H1 (cell line): Measurements from ENCODE around the gene TRIM75. TPM values are rescaled to one million over a fixed set of nuclear protein-coding genes. Genes with fewer than 3 reads are reported as not detected.

ENCODE experiments used
- CTCF ChIA-PET: fragments of 300-600 bp; sonication (Branson Sonifier 250); formaldehyde crosslinking; loops from one replicate; lab custom pipeline; 2021; ENCODE audit not compliant: partially characterized antibody; lab: Charles Lee
- POLR2A ChIA-PET: fragments of 300-600 bp; sonication (Branson Sonifier 250); formaldehyde crosslinking; loops from one replicate; lab custom pipeline; 2021; ENCODE audit warnings: inconsistent platforms; ENCODE audit not compliant: partially characterized antibody; lab: Charles Lee
- DNase-seq, 2 experiments: peaks; one replicate each; pipeline versions ENCODE4 v3.0.0 to v3.0.0-alpha.2; 2010 to 2022; ENCODE audit warnings: low spot score in 2 of 2, low read depth in 1 of 2, mixed read lengths in 1 of 2
- FAIRE-seq: peaks from 2 replicates; lab custom pipeline; 2011; peaks lifted over from hg19 to GRCh38; lab: Jason Lieb, UNC
- H2AFZ ChIP-seq: 2 replicates; pipeline ENCODE4 v1.8.1; 2012; ENCODE audit warnings: low read length, inconsistent platforms
- H2AK5ac ChIP-seq: 2 replicates; pipeline ENCODE4 v1.6.1; 2013; ENCODE audit warnings: low read depth, low read length
- H2BK120ac ChIP-seq: replicated peaks from 2 replicates; pipeline ENCODE3; 2013; ENCODE audit warnings: low read depth, low read length, inconsistent platforms
- H2BK12ac ChIP-seq: 2 replicates; pipeline ENCODE4 v1.6.1; 2013; ENCODE audit warnings: low read depth, low read length
- H2BK15ac ChIP-seq: 2 replicates; pipeline ENCODE4 v1.6.1; 2013; ENCODE audit warnings: low read length
- H2BK20ac ChIP-seq: 2 replicates; pipeline ENCODE4 v1.6.1; 2013; ENCODE audit warnings: low read length
- H2BK5ac ChIP-seq: 2 replicates; pipeline ENCODE4 v1.6.1; 2013; ENCODE audit warnings: low read depth, low read length
- H3K14ac ChIP-seq: 2 replicates; pipeline ENCODE4 v1.6.1; 2013; ENCODE audit warnings: inconsistent platforms; ENCODE audit not compliant: insufficient read length
- H3K18ac ChIP-seq: 2 replicates; pipeline ENCODE4 v1.6.1; 2013; ENCODE audit warnings: low read length; ENCODE audit errors: extremely low read depth
- H3K23ac ChIP-seq: 2 replicates; pipeline ENCODE4 v1.6.1; 2013; ENCODE audit warnings: inconsistent platforms; ENCODE audit not compliant: insufficient read length
- H3K23me2 ChIP-seq: 2 replicates; pipeline ENCODE4 v1.6.1; 2013; ENCODE audit warnings: low read depth, low read length
- H3K27ac ChIP-seq: 2 replicates; pipeline ENCODE4 v1.6.1; 2011; ENCODE audit warnings: low read depth, low read length, inconsistent platforms
- H3K27me3 ChIP-seq, 4 experiments: replicated peaks in 1 of 4; 1 replicate in 1 of 4; 2 replicates in 3 of 4; pipeline versions ENCODE4 v1.6.1 to v1.8.1; 2011 to 2013; ENCODE audit warnings: low read length in 3 of 4, mild to moderate bottlenecking in 3 of 4, inconsistent platforms in 2 of 4, mixed read lengths in 2 of 4, moderate library complexity in 1 of 4; ENCODE audit not compliant: control insufficient read depth in 3 of 4, insufficient read depth in 3 of 4; ENCODE audit errors: extremely low read depth in 1 of 4
- H3K36me3 ChIP-seq, 4 experiments: 2 replicates each; pipeline versions ENCODE4 v1.6.1 to v1.8.1; 2011 to 2013; ENCODE audit warnings: mild to moderate bottlenecking in 4 of 4, low read length in 3 of 4, moderate library complexity in 2 of 4, control low read depth in 1 of 4, inconsistent platforms in 1 of 4; ENCODE audit not compliant: insufficient read depth in 4 of 4, control insufficient read depth in 2 of 4
- H3K4ac ChIP-seq: replicated peaks from 2 replicates; pipeline ENCODE3; 2013; ENCODE audit warnings: low read length, low read depth, mixed read lengths, inconsistent platforms; ENCODE audit not compliant: insufficient read length
- H3K4me1 ChIP-seq, 4 experiments: replicated peaks in 1 of 4; 1 replicate in 1 of 4; 2 replicates in 3 of 4; pipeline versions ENCODE4 v1.6.1 to v1.8.1; 2011 to 2013; ENCODE audit warnings: low read length in 3 of 4, inconsistent platforms in 2 of 4, mixed read lengths in 1 of 4; ENCODE audit not compliant: insufficient read depth in 4 of 4, control insufficient read depth in 3 of 4
- H3K4me2 ChIP-seq, 2 experiments: 2 replicates each; pipeline versions ENCODE4 v1.6.1 to v1.8.1; 2011 to 2013; ENCODE audit warnings: low read depth in 2 of 2, low read length in 2 of 2, control low read depth in 1 of 2, inconsistent platforms in 1 of 2, mild to moderate bottlenecking in 1 of 2; ENCODE audit not compliant: insufficient read depth in 1 of 2
- H3K4me3 ChIP-seq, 4 experiments: fragments of 200-600, 300-600 bp in 1 of 4; sonication (generic), shearing (Covaris generic), sonication (Bioruptor Twin) in 1 of 4; 2 replicates each; pipeline versions ENCODE4 v1.5.1 to v1.8.1; 2011 to 2016; ENCODE audit warnings: low read length in 4 of 4, low read depth in 3 of 4, control low read depth in 2 of 4, inconsistent platforms in 2 of 4, mild to moderate bottlenecking in 2 of 4, mixed read lengths in 1 of 4, moderate library complexity in 1 of 4; ENCODE audit not compliant: insufficient read depth in 2 of 4; ENCODE audit errors: extremely low read depth in 1 of 4
- H3K56ac ChIP-seq: replicated peaks from 2 replicates; pipeline ENCODE3; 2013; ENCODE audit warnings: low read depth, mild to moderate bottlenecking, mixed read lengths, low read length, inconsistent platforms; ENCODE audit not compliant: insufficient read length
- H3K79me1 ChIP-seq: 2 replicates; pipeline ENCODE4 v1.6.1; 2013; ENCODE audit warnings: low read depth, low read length, control low read depth
- H3K79me2 ChIP-seq, 2 experiments: 2 replicates each; pipeline versions ENCODE4 v1.6.1 to v1.8.1; 2012 to 2013; ENCODE audit warnings: low read length in 2 of 2, mild to moderate bottlenecking in 2 of 2, inconsistent platforms in 1 of 2; ENCODE audit not compliant: insufficient read depth in 2 of 2, control insufficient read depth in 1 of 2
- H3K9ac ChIP-seq, 4 experiments: replicated peaks in 1 of 4; 1 replicate in 1 of 4; 2 replicates in 3 of 4; pipeline versions ENCODE4 v1.6.1 to v1.8.1; 2011 to 2013; ENCODE audit warnings: low read depth in 3 of 4, low read length in 3 of 4, control low read depth in 2 of 4, mild to moderate bottlenecking in 2 of 4, moderate library complexity in 2 of 4, inconsistent platforms in 1 of 4; ENCODE audit errors: extremely low read depth in 1 of 4
- H3K9me3 ChIP-seq, 2 experiments: 2 replicates each; pipeline versions ENCODE4 v1.6.1 to v1.8.1; 2012 to 2013; ENCODE audit warnings: mild to moderate bottlenecking in 2 of 2, moderate library complexity in 2 of 2, control low read depth in 1 of 2, inconsistent platforms in 1 of 2, low read depth in 1 of 2, low read length in 1 of 2, mixed read lengths in 1 of 2; ENCODE audit not compliant: insufficient read depth in 2 of 2
- H4K20me1 ChIP-seq, 2 experiments: replicated peaks in 1 of 2; 2 replicates each; pipeline versions ENCODE3 to v1.8.1; 2011 to 2013; ENCODE audit warnings: inconsistent platforms in 2 of 2, low read length in 2 of 2, mild to moderate bottlenecking in 1 of 2; ENCODE audit not compliant: insufficient read depth in 2 of 2, control insufficient read depth in 1 of 2
- H4K5ac ChIP-seq: 2 replicates; pipeline ENCODE4 v1.6.1; 2013; ENCODE audit warnings: low read length, low read depth, mixed read lengths, inconsistent platforms; ENCODE audit not compliant: insufficient read length
- H4K8ac ChIP-seq: 2 replicates; pipeline ENCODE4 v1.8.0; 2013; ENCODE audit warnings: mild to moderate bottlenecking, moderate library complexity, low read length, inconsistent platforms; ENCODE audit not compliant: insufficient read depth; ENCODE audit errors: extremely low read depth
- H4K91ac ChIP-seq: replicated peaks from 2 replicates; pipeline ENCODE3; 2013; ENCODE audit warnings: low read length, mixed read lengths, inconsistent platforms; ENCODE audit not compliant: insufficient read length
- E2F6 ChIP-seq: IDR thresholded peaks from 2 replicates; pipeline ENCODE4 v1.6.1; 2012; ENCODE audit warnings: inconsistent platforms
- EGR1 ChIP-seq: IDR thresholded peaks from 2 replicates; pipeline ENCODE4 v1.6.1; 2011; ENCODE audit warnings: low read depth, low read length, borderline replicate concordance
- JUN ChIP-seq: IDR thresholded peaks from 2 replicates; pipeline ENCODE4 v1.6.1; 2011; ENCODE audit warnings: low read depth, mild to moderate bottlenecking, improper control_type of control experiment, low read length
- NANOG ChIP-seq: IDR thresholded peaks from 2 replicates; pipeline ENCODE4 v1.6.1; 2011; ENCODE audit warnings: low read length, low read depth, mild to moderate bottlenecking, inconsistent platforms; ENCODE audit not compliant: insufficient read depth, poor library complexity, severe bottlenecking
- ZNF274 ChIP-seq: IDR thresholded peaks from 2 replicates; pipeline ENCODE4 v1.7.0; 2012; ENCODE audit warnings: low read length, borderline replicate concordance; ENCODE audit errors: extremely low read depth
- WGBS, 2 experiments: shearing (Covaris generic) in 1 of 2; methylation state at CpG; one replicate each; pipeline versions ENCODE4 v1.1.6 to v1.1.7; 2013 to 2015; ENCODE audit warnings: low lambda C conversion rate in 2 of 2, mixed read lengths in 2 of 2, inconsistent platforms in 1 of 2, low coverage in 1 of 2, missing lambda C conversion rate in 1 of 2; ENCODE audit not compliant: insufficient replicate concordance in 2 of 2, insufficient coverage in 1 of 2, insufficient read length in 1 of 2; ENCODE audit errors: extremely low coverage in 1 of 2, missing lambda C conversion rate in 1 of 2; 5-methylcytosine and 5-hydroxymethylcytosine counted together
- polyA plus RNA-seq, 7 experiments: library from polyadenylated mRNA; depleted of rRNA in 3 of 7; stranded (reverse) in 5 of 7; unstranded in 2 of 7; fragments of >200 nt in 5 of 7; fragments of 200-250 nt in 2 of 7; gene quantifications; 1 replicate in 5 of 7; 2 replicates in 1 of 7; 4 replicates in 1 of 7; pipeline versions ENCODE4 v1.2.1 to v1.2.3, GENCODE V29; 2011 to 2013; ENCODE audit warnings: missing spikeins in 2 of 7, mixed read lengths in 2 of 7
- total RNA-seq: library from RNA; stranded (reverse); fragmentation: NEBNext Ultra II Directional; extraction: Animal tissue kit (Norgen Biotek cat#: 25700); gene quantifications from 2 replicates; pipeline ENCODE4 v1.2.1, GENCODE V29; 2021
- TF ChIP-seq, protein P1 (sequence below): IDR thresholded peaks from 2 replicates; pipeline ENCODE4 v1.6.1; 2011; ENCODE audit warnings: low read length, improper control_type of control experiment
- TF ChIP-seq, protein P2 (sequence below): IDR thresholded peaks from 2 replicates; pipeline ENCODE4 v1.6.1; 2011; ENCODE audit warnings: low read depth, mild to moderate bottlenecking, low read length; ENCODE audit not compliant: insufficient read depth
- TF ChIP-seq, protein P3 (sequence below), 3 experiments: IDR thresholded peaks; 1 replicate in 2 of 3; 2 replicates in 1 of 3; pipeline versions ENCODE4 v1.5.1 to v1.6.1; 2011; ENCODE audit warnings: low read length in 3 of 3, mild to moderate bottlenecking in 3 of 3, inconsistent platforms in 2 of 3, low read depth in 1 of 3, moderate library complexity in 1 of 3; ENCODE audit not compliant: insufficient read depth in 1 of 3; ENCODE audit errors: control extremely low read depth in 1 of 3

Gene TRIM75
- total and polyA plus RNA-seq, 2 of the 8 experiments (the other 6 are each of a cell fraction or from before 2014, with no cell fraction given): not detected

- H3K4me2 ChIP-seq: no peak overlapping the region
- no peak overlapping the region for H2BK5ac ChIP-seq
- H3K56ac ChIP-seq: no peak overlapping the region
- H2BK15ac ChIP-seq: no peak overlapping the region
- no peak overlapping the region for H2BK20ac ChIP-seq
- no peak overlapping the region for H4K91ac ChIP-seq
- 85% methylated on average over 2 of the region's 2 CpGs; no CpG with 5 or more reads in 1 of the 2 experiments for WGBS, 2 experiments
- ChIA-PET CTCF (interaction anchor here (0.7 to 1.3 kb wide), 6 partner anchors 28 to 352 kb away, joined by 3 to 4 read pairs (median 3); no protein-coding TSS in a partner anchor), POLR2A (no interaction called here)
- H3K79me2 ChIP-seq: no peaks in the 10 kb centered on the region
- no peak overlapping the region for H4K8ac ChIP-seq
- H3K79me1 ChIP-seq: no peaks in the 10 kb centered on the region; the same call in 1 of the 2 replicates
- H3K4ac ChIP-seq: no peak overlapping the region
- H3K36me3 ChIP-seq: no peaks in the 10 kb centered on the region
- no peak overlapping the region for H4K5ac ChIP-seq
- H2BK12ac ChIP-seq: no peak overlapping the region
- no peaks in the 10 kb centered on the region for H3K27me3 ChIP-seq
- H3K4me1 ChIP-seq: no peaks in the 10 kb centered on the region
- no peak overlapping the region for H3K4me3 ChIP-seq
- no peak overlapping the region for H2AK5ac ChIP-seq
- no peak overlapping the region for H2AFZ ChIP-seq
- H4K20me1 ChIP-seq: no peaks in the 10 kb centered on the region
- no peaks in the 10 kb centered on the region for H3K9me3 ChIP-seq
- H3K9ac ChIP-seq: no peak overlapping the region
- no peak overlapping the region for H3K23ac ChIP-seq
- DNase-seq (no peak), FAIRE-seq (no peak)
- no peak overlapping the region for H2BK120ac ChIP-seq
- no peak overlapping the region for H3K18ac ChIP-seq
- H3K27ac ChIP-seq: no peak overlapping the region
- H3K14ac ChIP-seq: no peak overlapping the region
- H3K23me2 ChIP-seq: no peaks in the 10 kb centered on the region
- TF ChIP-seq, protein P1, sequence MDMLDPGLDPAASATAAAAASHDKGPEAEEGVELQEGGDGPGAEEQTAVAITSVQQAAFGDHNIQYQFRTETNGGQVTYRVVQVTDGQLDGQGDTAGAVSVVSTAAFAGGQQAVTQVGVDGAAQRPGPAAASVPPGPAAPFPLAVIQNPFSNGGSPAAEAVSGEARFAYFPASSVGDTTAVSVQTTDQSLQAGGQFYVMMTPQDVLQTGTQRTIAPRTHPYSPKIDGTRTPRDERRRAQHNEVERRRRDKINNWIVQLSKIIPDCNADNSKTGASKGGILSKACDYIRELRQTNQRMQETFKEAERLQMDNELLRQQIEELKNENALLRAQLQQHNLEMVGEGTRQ: no peak
- TF ChIP-seq ZNF274 (no peak), NANOG (no peak), EGR1 (no peak), E2F6 (no peak), JUN (no peak)
- TF ChIP-seq, protein P2, sequence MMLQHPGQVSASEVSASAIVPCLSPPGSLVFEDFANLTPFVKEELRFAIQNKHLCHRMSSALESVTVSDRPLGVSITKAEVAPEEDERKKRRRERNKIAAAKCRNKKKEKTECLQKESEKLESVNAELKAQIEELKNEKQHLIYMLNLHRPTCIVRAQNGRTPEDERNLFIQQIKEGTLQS: no peak
- TF ChIP-seq, protein P3, sequence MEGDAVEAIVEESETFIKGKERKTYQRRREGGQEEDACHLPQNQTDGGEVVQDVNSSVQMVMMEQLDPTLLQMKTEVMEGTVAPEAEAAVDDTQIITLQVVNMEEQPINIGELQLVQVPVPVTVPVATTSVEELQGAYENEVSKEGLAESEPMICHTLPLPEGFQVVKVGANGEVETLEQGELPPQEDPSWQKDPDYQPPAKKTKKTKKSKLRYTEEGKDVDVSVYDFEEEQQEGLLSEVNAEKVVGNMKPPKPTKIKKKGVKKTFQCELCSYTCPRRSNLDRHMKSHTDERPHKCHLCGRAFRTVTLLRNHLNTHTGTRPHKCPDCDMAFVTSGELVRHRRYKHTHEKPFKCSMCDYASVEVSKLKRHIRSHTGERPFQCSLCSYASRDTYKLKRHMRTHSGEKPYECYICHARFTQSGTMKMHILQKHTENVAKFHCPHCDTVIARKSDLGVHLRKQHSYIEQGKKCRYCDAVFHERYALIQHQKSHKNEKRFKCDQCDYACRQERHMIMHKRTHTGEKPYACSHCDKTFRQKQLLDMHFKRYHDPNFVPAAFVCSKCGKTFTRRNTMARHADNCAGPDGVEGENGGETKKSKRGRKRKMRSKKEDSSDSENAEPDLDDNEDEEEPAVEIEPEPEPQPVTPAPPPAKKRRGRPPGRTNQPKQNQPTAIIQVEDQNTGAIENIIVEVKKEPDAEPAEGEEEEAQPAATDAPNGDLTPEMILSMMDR (IDR thresholded peaks at IDR 0.05; ENCODE audit: control extremely low read depth in 1 of 3, insufficient read depth in 1 of 3, low read depth in 1 of 3, low read length in 3 of 3): no peak
These were observed 5.0 kb downstream of the TRIM75 start for GRCh38 chr4:165058666-165059065.
